ENCODE data around the gene ZAR1.
A peak's percentile ranks its signal among the peaks of the same experiment; 100 is the strongest.

DNA sequence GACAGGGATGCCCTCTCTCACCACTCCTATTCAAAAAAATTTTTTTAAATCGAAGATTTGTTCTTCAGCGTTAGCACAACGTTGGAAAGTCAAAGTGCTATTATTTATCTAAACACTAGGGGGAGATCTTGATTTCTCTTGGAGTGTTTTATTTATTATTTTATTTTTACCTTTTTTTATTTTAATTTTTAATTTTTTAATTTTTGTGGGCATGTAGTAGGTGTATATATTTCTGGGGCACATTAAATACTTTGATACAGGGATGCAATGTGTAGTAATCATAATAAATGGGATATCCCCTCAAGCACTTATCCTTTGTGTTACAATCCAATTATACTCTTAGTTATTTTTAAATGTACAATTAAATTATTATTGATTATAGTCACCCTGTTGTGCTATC lies 44.3 kb upstream of the ZAR1 start:
- TF ChIP-seq, protein P1, sequence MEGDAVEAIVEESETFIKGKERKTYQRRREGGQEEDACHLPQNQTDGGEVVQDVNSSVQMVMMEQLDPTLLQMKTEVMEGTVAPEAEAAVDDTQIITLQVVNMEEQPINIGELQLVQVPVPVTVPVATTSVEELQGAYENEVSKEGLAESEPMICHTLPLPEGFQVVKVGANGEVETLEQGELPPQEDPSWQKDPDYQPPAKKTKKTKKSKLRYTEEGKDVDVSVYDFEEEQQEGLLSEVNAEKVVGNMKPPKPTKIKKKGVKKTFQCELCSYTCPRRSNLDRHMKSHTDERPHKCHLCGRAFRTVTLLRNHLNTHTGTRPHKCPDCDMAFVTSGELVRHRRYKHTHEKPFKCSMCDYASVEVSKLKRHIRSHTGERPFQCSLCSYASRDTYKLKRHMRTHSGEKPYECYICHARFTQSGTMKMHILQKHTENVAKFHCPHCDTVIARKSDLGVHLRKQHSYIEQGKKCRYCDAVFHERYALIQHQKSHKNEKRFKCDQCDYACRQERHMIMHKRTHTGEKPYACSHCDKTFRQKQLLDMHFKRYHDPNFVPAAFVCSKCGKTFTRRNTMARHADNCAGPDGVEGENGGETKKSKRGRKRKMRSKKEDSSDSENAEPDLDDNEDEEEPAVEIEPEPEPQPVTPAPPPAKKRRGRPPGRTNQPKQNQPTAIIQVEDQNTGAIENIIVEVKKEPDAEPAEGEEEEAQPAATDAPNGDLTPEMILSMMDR (IDR thresholded peaks at IDR 0.05 in 2 of 3, conservative IDR thresholded peaks at IDR 0.05 in 1 of 3; ENCODE audit: control insufficient read depth in 2 of 3, extremely low read depth in 1 of 3, insufficient read depth in 1 of 3, low read depth in 3 of 3, low read length in 3 of 3) = peak in 1 of 3 experiments; percentile 31; a peak in 2 of 6 replicates
- no peak for TF ChIP-seq EZH2 (IDR thresholded peaks at IDR 0.05; ENCODE audit: borderline replicate concordance, control insufficient read depth, low read depth, low read length)
- no peak for TF ChIP-seq TCF12 (IDR thresholded peaks at IDR 0.05; ENCODE audit: low read depth, low read length)
- TF ChIP-seq POLR2A (IDR thresholded peaks at IDR 0.05; ENCODE audit: low read depth, low read length) = no peak
- no peak for TF ChIP-seq ESRRA (IDR thresholded peaks at IDR 0.05; ENCODE audit: low read length)
- TF ChIP-seq, protein P2, sequence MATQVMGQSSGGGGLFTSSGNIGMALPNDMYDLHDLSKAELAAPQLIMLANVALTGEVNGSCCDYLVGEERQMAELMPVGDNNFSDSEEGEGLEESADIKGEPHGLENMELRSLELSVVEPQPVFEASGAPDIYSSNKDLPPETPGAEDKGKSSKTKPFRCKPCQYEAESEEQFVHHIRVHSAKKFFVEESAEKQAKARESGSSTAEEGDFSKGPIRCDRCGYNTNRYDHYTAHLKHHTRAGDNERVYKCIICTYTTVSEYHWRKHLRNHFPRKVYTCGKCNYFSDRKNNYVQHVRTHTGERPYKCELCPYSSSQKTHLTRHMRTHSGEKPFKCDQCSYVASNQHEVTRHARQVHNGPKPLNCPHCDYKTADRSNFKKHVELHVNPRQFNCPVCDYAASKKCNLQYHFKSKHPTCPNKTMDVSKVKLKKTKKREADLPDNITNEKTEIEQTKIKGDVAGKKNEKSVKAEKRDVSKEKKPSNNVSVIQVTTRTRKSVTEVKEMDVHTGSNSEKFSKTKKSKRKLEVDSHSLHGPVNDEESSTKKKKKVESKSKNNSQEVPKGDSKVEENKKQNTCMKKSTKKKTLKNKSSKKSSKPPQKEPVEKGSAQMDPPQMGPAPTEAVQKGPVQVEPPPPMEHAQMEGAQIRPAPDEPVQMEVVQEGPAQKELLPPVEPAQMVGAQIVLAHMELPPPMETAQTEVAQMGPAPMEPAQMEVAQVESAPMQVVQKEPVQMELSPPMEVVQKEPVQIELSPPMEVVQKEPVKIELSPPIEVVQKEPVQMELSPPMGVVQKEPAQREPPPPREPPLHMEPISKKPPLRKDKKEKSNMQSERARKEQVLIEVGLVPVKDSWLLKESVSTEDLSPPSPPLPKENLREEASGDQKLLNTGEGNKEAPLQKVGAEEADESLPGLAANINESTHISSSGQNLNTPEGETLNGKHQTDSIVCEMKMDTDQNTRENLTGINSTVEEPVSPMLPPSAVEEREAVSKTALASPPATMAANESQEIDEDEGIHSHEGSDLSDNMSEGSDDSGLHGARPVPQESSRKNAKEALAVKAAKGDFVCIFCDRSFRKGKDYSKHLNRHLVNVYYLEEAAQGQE (IDR thresholded peaks at IDR 0.05; ENCODE audit: low read depth, low read length) = no peak
- no peak for TF ChIP-seq FOXK2 (IDR thresholded peaks at IDR 0.05)
- no peak for TF ChIP-seq ZNF687 (IDR thresholded peaks at IDR 0.05)
- no peak for TF ChIP-seq KDM1A (IDR thresholded peaks at IDR 0.05; ENCODE audit: borderline replicate concordance)
- no peak for TF ChIP-seq BRCA1 (IDR thresholded peaks at IDR 0.05; ENCODE audit: low read depth, low read length)
- no peak for TF ChIP-seq ATF3 (IDR thresholded peaks at IDR 0.05; ENCODE audit: borderline replicate concordance, extremely low read depth, low read depth, low read length)
- TF ChIP-seq CREB1 (IDR thresholded peaks at IDR 0.05; ENCODE audit: low read depth) = no peak
- TF ChIP-seq, protein P3, sequence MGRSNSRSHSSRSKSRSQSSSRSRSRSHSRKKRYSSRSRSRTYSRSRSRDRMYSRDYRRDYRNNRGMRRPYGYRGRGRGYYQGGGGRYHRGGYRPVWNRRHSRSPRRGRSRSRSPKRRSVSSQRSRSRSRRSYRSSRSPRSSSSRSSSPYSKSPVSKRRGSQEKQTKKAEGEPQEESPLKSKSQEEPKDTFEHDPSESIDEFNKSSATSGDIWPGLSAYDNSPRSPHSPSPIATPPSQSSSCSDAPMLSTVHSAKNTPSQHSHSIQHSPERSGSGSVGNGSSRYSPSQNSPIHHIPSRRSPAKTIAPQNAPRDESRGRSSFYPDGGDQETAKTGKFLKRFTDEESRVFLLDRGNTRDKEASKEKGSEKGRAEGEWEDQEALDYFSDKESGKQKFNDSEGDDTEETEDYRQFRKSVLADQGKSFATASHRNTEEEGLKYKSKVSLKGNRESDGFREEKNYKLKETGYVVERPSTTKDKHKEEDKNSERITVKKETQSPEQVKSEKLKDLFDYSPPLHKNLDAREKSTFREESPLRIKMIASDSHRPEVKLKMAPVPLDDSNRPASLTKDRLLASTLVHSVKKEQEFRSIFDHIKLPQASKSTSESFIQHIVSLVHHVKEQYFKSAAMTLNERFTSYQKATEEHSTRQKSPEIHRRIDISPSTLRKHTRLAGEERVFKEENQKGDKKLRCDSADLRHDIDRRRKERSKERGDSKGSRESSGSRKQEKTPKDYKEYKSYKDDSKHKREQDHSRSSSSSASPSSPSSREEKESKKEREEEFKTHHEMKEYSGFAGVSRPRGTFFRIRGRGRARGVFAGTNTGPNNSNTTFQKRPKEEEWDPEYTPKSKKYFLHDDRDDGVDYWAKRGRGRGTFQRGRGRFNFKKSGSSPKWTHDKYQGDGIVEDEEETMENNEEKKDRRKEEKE (IDR thresholded peaks at IDR 0.05) = no peak
